H9 (cell line): ENCODE data around the gene TRO. TPM values are rescaled to one million over a fixed set of nuclear protein-coding genes. Genes with fewer than 3 reads are reported as not detected.
A peak's percentile ranks its signal among the peaks of the same experiment; 100 is the strongest.

Experiments used
- DNase-seq: peaks from one replicate; pipeline ENCODE4 v3.0.0-alpha.2; 2017
- H2AFZ ChIP-seq: one replicate; pipeline ENCODE4 v1.6.1; 2013; ENCODE audit warnings: mild to moderate bottlenecking, low read length, control low read depth, moderate library complexity
- H2AK5ac ChIP-seq: 2 replicates; pipeline ENCODE4 v1.6.1; 2013; ENCODE audit warnings: low read length, control low read depth, mixed read lengths; ENCODE audit not compliant: insufficient read length
- H2BK120ac ChIP-seq: one replicate; pipeline ENCODE4 v1.6.1; 2013; ENCODE audit warnings: low read depth, mild to moderate bottlenecking, low read length, control low read depth, inconsistent platforms; ENCODE audit not compliant: poor library complexity, severe bottlenecking
- H2BK12ac ChIP-seq: 2 replicates; pipeline ENCODE4 v1.6.1; 2013; ENCODE audit warnings: low read length, control low read depth, mixed read lengths, low read depth; ENCODE audit not compliant: insufficient read length
- H2BK15ac ChIP-seq: 2 replicates; pipeline ENCODE4 v1.6.1; 2013; ENCODE audit warnings: low read depth, low read length, control low read depth
- H2BK20ac ChIP-seq: one replicate; pipeline ENCODE4 v1.6.1; 2013; ENCODE audit warnings: low read depth, mild to moderate bottlenecking, low read length, control low read depth, inconsistent platforms; ENCODE audit not compliant: poor library complexity, severe bottlenecking
- H2BK5ac ChIP-seq: 2 replicates; pipeline ENCODE4 v1.6.1; 2013; ENCODE audit warnings: low read length, control low read depth, mixed read lengths; ENCODE audit not compliant: insufficient read length
- H3K14ac ChIP-seq: 2 replicates; pipeline ENCODE4 v1.6.1; 2013; ENCODE audit warnings: low read length, control low read depth; ENCODE audit not compliant: insufficient read depth
- H3K18ac ChIP-seq: 2 replicates; pipeline ENCODE4 v1.6.1; 2013; ENCODE audit warnings: low read depth, mild to moderate bottlenecking, mixed read lengths, low read length, control low read depth; ENCODE audit not compliant: insufficient read length
- H3K23ac ChIP-seq: 2 replicates; pipeline ENCODE4 v1.6.1; 2013; ENCODE audit warnings: low read length, control low read depth, mixed read lengths, low read depth; ENCODE audit not compliant: insufficient read length
- H3K23me2 ChIP-seq: 2 replicates; pipeline ENCODE4 v1.6.1; 2013; ENCODE audit warnings: low read depth, mild to moderate bottlenecking, mixed read lengths, low read length, control low read depth; ENCODE audit not compliant: insufficient read length, poor library complexity, severe bottlenecking
- H3K27ac ChIP-seq: 2 replicates; pipeline ENCODE4 v1.5.1; 2013; ENCODE audit warnings: low read length, control low read depth, mixed read lengths, low read depth; ENCODE audit not compliant: insufficient read length
- H3K27me3 ChIP-seq: 2 replicates; pipeline ENCODE4 v1.6.1; 2013; ENCODE audit warnings: low read length, control low read depth, inconsistent platforms; ENCODE audit not compliant: insufficient read depth
- H3K4ac ChIP-seq: 2 replicates; pipeline ENCODE4 v1.6.1; 2013; ENCODE audit warnings: low read depth, mild to moderate bottlenecking, control low read depth, inconsistent platforms, low read length, moderate library complexity
- H3K4me1 ChIP-seq: 2 replicates; pipeline ENCODE4 v1.6.1; 2013; ENCODE audit warnings: low read length, control low read depth, inconsistent platforms; ENCODE audit not compliant: insufficient read depth
- H3K4me2 ChIP-seq: 2 replicates; pipeline ENCODE4 v1.6.1; 2013; ENCODE audit warnings: low read length, control low read depth, mixed read lengths; ENCODE audit not compliant: insufficient read length, insufficient read depth
- H3K56ac ChIP-seq: 2 replicates; pipeline ENCODE4 v1.6.1; 2013; ENCODE audit warnings: low read depth, mild to moderate bottlenecking, mixed read lengths, low read length, control low read depth; ENCODE audit not compliant: insufficient read length
- H3K79me1 ChIP-seq: 2 replicates; pipeline ENCODE4 v1.6.1; 2013; ENCODE audit warnings: low read depth, mild to moderate bottlenecking, moderate library complexity, low read length, control low read depth, inconsistent platforms; ENCODE audit not compliant: insufficient read depth, poor library complexity, severe bottlenecking
- H3K79me2 ChIP-seq: 2 replicates; pipeline ENCODE4 v1.6.1; 2013; ENCODE audit warnings: low read length, control low read depth, inconsistent platforms; ENCODE audit not compliant: insufficient read depth
- H3K9ac ChIP-seq: 2 replicates; pipeline ENCODE4 v1.6.1; 2013; ENCODE audit warnings: low read length, control low read depth, mixed read lengths; ENCODE audit not compliant: insufficient read length; ENCODE audit errors: extremely low read depth
- H3K9me3 ChIP-seq: one replicate; pipeline ENCODE4 v1.6.1; 2013; ENCODE audit warnings: low read depth, low read length, inconsistent platforms; ENCODE audit not compliant: control insufficient read depth
- H3T11ph ChIP-seq: one replicate; pipeline ENCODE4 v1.6.1; 2013; ENCODE audit warnings: mild to moderate bottlenecking, low read length, control low read depth, inconsistent platforms
- H4K20me1 ChIP-seq: one replicate; pipeline ENCODE4 v1.6.1; 2013; ENCODE audit not compliant: control insufficient read depth, insufficient read length, insufficient read depth
- H4K5ac ChIP-seq: 2 replicates; pipeline ENCODE4 v1.6.1; 2013; ENCODE audit warnings: low read depth, mild to moderate bottlenecking, mixed read lengths, low read length, control low read depth; ENCODE audit not compliant: insufficient read length
- H4K8ac ChIP-seq: replicated peaks from 2 replicates; pipeline ENCODE4 v1.6.1; 2013; ENCODE audit warnings: low read length, control low read depth, mixed read lengths, low read depth; ENCODE audit not compliant: insufficient read length
- H4K91ac ChIP-seq: 2 replicates; pipeline ENCODE4 v1.6.1; 2013; ENCODE audit warnings: low read depth, mild to moderate bottlenecking, moderate library complexity, mixed read lengths, low read length, control low read depth; ENCODE audit not compliant: insufficient read length
- H3K27ac Mint-ChIP-seq, 3 experiments: 2 replicates in 2 of 3; 3 replicates in 1 of 3; pipeline ENCODE4 v1.8.0; 2020 to 2021; ENCODE audit warnings: mixed read lengths in 3 of 3, mild to moderate bottlenecking in 1 of 3, moderate library complexity in 1 of 3
- H3K27me3 Mint-ChIP-seq: 2 replicates; pipeline ENCODE4 v1.8.0; 2021; ENCODE audit warnings: low read depth, mild to moderate bottlenecking, moderate library complexity, mixed read lengths
- H3K36me3 Mint-ChIP-seq, 3 experiments: 2 replicates in 2 of 3; 3 replicates in 1 of 3; pipeline ENCODE4 v1.8.0; 2020 to 2021; ENCODE audit warnings: low read depth in 3 of 3, mixed read lengths in 3 of 3; ENCODE audit not compliant: insufficient read depth in 1 of 3
- H3K4me1 Mint-ChIP-seq, 2 experiments: 2 replicates each; pipeline ENCODE4 v1.8.0; 2020; ENCODE audit warnings: mixed read lengths in 2 of 2
- H3K4me3 Mint-ChIP-seq, 2 experiments: 2 replicates in 1 of 2; 3 replicates in 1 of 2; pipeline ENCODE4 v1.8.0; 2020 to 2021; ENCODE audit warnings: mild to moderate bottlenecking in 2 of 2, mixed read lengths in 2 of 2, moderate library complexity in 1 of 2
- H3K9me3 Mint-ChIP-seq, 2 experiments: 2 replicates in 1 of 2; 3 replicates in 1 of 2; pipeline ENCODE4 v1.8.0; 2020; ENCODE audit warnings: mild to moderate bottlenecking in 2 of 2, mixed read lengths in 2 of 2, moderate library complexity in 1 of 2
- CTCF ChIP-seq: fragments of 200-600 bp; sonication (generic); conservative IDR thresholded peaks from 3 replicates; pipeline ENCODE4 v1.8.0; 2021; ENCODE audit warnings: antibody characterized with exemption, mild to moderate bottlenecking
- WGBS: extraction: QIAGEN DNeasy Blood & Tissue Kit; methylation state at CpG from one replicate; pipeline ENCODE4 v1.1.7; 2013; ENCODE audit warnings: missing lambda C conversion rate, low lambda C conversion rate, mixed read lengths; ENCODE audit not compliant: insufficient read length; ENCODE audit errors: extremely low coverage; 5-methylcytosine and 5-hydroxymethylcytosine counted together
- total RNA-seq: library from RNA; stranded (reverse); gene quantifications from 2 replicates; pipeline ENCODE4 v1.2.1, GENCODE V29; 2021

The TRO gene
- total RNA-seq, 1 experiment from 2014 or later, result 51.0 TPM

GRCh38 chrX:54921427-54922021 is 900 bp downstream of the TRO start:
- no peaks in the 10 kb centered on the region; the same call in 1 of the 2 replicates for H3K27me3 ChIP-seq

More at GRCh38 chrX:54921427-54922021, 900 bp downstream of the TRO start:
- H4K20me1 ChIP-seq, result no peaks in the 10 kb centered on the region
- no peak overlapping the region for H4K5ac ChIP-seq
- peak overlapping the region; percentile 80 for H3K9ac ChIP-seq
- no peak for TF ChIP-seq CTCF
- no peak overlapping the region for H3T11ph ChIP-seq
- peak; percentile 81 for DNase-seq
- H2BK20ac ChIP-seq, result no peak overlapping the region
- H3K79me2 ChIP-seq, result no peaks in the 10 kb centered on the region
- H3K9me3 ChIP-seq, result peaks cover 21% of the 10 kb centered on the region
- H3K4me1 ChIP-seq, result no peaks in the 10 kb centered on the region
- H4K8ac ChIP-seq, result no peak overlapping the region
- no peak overlapping the region for H4K91ac ChIP-seq
- Mint-ChIP-seq H3K27ac (peak overlapping the region; percentile 57 to 97 (median 88); a peak in 5 of 7 replicates), H3K27me3 (peaks cover 7% of the 10 kb centered on the region), H3K36me3 (peaks cover 29 to 39% (median 38%) of the 10 kb centered on the region in 3 experiments), H3K4me1 (peaks cover 0 to 5% of the 10 kb centered on the region in 2 experiments; a peak in 2 of 4 replicates), H3K9me3 (peaks cover 70 to 73% of the 10 kb centered on the region in 2 experiments), H3K4me3 (peak overlapping the region; percentile 91 to 97)
- H3K23me2 ChIP-seq, result no peaks in the 10 kb centered on the region
- no peak overlapping the region for H2AFZ ChIP-seq
- H3K4me2 ChIP-seq, result peak overlapping the region; percentile 86
- no peak overlapping the region for H2BK15ac ChIP-seq
- H2AK5ac ChIP-seq, result no peak overlapping the region
- no peak overlapping the region for H3K14ac ChIP-seq
- H3K4ac ChIP-seq, result no peak overlapping the region
- no peak overlapping the region for H2BK12ac ChIP-seq
- H3K27ac ChIP-seq, result no peak overlapping the region
- no peak overlapping the region for H3K56ac ChIP-seq
- no peak overlapping the region for H2BK5ac ChIP-seq
- H3K79me1 ChIP-seq, result peaks cover 3% of the 10 kb centered on the region
- no peak overlapping the region for H2BK120ac ChIP-seq
- H3K23ac ChIP-seq, result no peak overlapping the region
- no CpG with 5 or more reads among the region's 29 CpGs for WGBS
- no peak overlapping the region for H3K18ac ChIP-seq
